Esophagus muscularis mucosa (tissue), 4 donors: ENCODE data around the gene SOX5.

Source experiments
- CTCF ChIP-seq, 3 experiments: fragments of 200-600 bp in 2 of 3; fragments of 450-650 bp in 1 of 3; sonication (generic) in 2 of 3; IDR thresholded peaks; one replicate each; pipeline ENCODE4 v1.5.1; 2017 to 2019; ENCODE audit warnings: antibody characterized with exemption in 3 of 3, mild to moderate bottlenecking in 2 of 3, moderate library complexity in 1 of 3
- EP300 ChIP-seq: sonication (generic); formaldehyde crosslinking; IDR thresholded peaks from one replicate; pipeline ENCODE4 v1.6.1; 2017; ENCODE audit warnings: antibody characterized with exemption
- POLR2A ChIP-seq: fragments of 450-650 bp; IDR thresholded peaks from one replicate; pipeline ENCODE4 v1.6.1; 2017; ENCODE audit warnings: antibody characterized with exemption, moderate library complexity, mild to moderate bottlenecking, low read depth
- POLR2AphosphoS5 ChIP-seq, 2 donors: sonication (generic); formaldehyde crosslinking; IDR thresholded peaks; one replicate each; pipeline ENCODE4 v1.6.1; 2017; ENCODE audit warnings: antibody characterized with exemption in 2 of 2

DNA sequence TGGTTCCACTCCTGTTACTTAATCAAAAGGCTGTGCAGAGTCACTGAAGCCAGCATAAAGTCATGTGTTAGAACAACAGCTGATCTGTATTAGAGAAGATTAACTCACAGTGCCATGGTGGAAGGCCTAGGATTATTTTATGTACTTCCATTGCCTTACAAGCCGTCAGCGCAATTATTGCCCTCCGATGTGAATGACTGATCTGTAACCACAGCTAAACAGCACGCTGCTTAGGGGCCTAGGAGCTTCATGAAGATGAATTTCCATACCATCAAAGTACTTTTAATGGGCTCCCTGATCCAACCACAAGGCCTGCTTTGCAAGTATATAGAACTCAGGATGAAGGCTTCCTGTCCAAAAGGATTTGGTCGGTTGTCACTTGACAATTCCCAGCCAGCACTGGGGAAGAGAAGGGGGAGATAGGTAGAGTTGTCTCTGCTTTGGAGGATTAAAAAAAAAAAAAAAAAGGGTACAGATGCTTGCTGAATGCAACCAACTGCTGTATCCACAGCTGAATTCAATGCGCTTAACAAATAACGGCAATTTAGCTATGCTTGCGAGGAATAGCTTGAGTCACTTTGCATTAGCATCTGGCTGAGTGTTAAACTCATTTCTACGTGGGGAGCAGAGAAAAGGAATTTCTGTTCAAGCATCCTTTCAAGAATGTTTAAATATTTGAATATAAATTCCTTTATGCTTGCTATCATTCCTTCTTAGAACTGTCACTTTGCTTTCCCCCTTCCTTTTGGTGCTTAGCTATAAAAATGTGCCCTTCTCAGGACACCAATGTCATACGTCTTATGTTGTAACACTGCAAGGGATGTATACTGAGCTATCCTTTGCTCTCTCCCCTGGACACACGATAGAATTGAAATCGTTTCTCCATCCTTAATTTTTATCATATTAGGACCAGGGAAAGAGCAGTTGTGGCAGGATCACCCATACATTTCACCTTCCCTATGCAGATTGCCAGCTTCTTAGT is 387.8 kb downstream of the SOX5 start:
- TF ChIP-seq CTCF (IDR thresholded peaks at IDR 0.05): no peak
- TF ChIP-seq POLR2A: no peak
- no peak for TF ChIP-seq POLR2AphosphoS5 (IDR thresholded peaks at IDR 0.05)
- no peak for TF ChIP-seq EP300
